K562 (cell line): ENCODE measurements around the gene SAPCD1. TPM values are rescaled to one million over a fixed set of nuclear protein-coding genes. Genes with fewer than 3 reads are reported as not detected.
A peak's percentile ranks its signal among the peaks of the same experiment; 100 is the strongest.

ENCODE experiments used
- CREB1 ChIP-seq, 2 experiments: sonication (generic) in 1 of 2; formaldehyde crosslinking in 1 of 2; IDR thresholded peaks; 2 replicates each; pipeline versions ENCODE4 v1.6.1 to v1.8.0; 2012 to 2022; ENCODE audit warnings: inconsistent platforms in 1 of 2, mild to moderate bottlenecking in 1 of 2, missing genetic modification reagents in 1 of 2, moderate library complexity in 1 of 2
- GTF2E2 ChIP-seq: fragments of 200-800 bp; sonication (Bioruptor generic); IDR thresholded peaks from 2 replicates; pipeline ENCODE4 v1.6.1; 2016; ENCODE audit warnings: missing genetic modification characterization, missing compliant biosample characterization
- HDAC2 ChIP-seq: fragments of 450-650 bp; IDR thresholded peaks from 2 replicates; pipeline ENCODE4 v1.6.1; 2016; ENCODE audit warnings: mild to moderate bottlenecking
- NFRKB ChIP-seq: fragments of 450-650 bp; IDR thresholded peaks from 2 replicates; pipeline ENCODE4 v1.6.1; 2016; ENCODE audit warnings: low read depth
- POLR2AphosphoS5 ChIP-seq: IDR thresholded peaks from 2 replicates; pipeline ENCODE4 v1.6.1; 2011; ENCODE audit warnings: mild to moderate bottlenecking, low read depth, low read length, moderate library complexity; ENCODE audit not compliant: control insufficient read depth, insufficient read depth
- TBP ChIP-seq: optimal IDR thresholded peaks from 2 replicates; pipeline ENCODE3; 2011; ENCODE audit warnings: low read depth, low read length, improper control_type of control experiment
- TEAD1 ChIP-seq, 2 experiments: fragments of 450-650 bp in 1 of 2; sonication (generic) in 1 of 2; formaldehyde crosslinking; IDR thresholded peaks; 2 replicates each; pipeline versions ENCODE4 v1.4.0 to v1.8.0; 2020 to 2022; ENCODE audit warnings: mild to moderate bottlenecking in 2 of 2, missing genetic modification reagents in 1 of 2
- ZKSCAN1 ChIP-seq: fragments of 150-350 bp; IDR thresholded peaks from 2 replicates; pipeline ENCODE4 v1.6.1; 2016; ENCODE audit warnings: low read depth, low read length
- ZNF212 ChIP-seq: fragments of 450-650 bp; formaldehyde crosslinking; IDR thresholded peaks from 2 replicates; pipeline ENCODE4 v1.4.0; 2020; ENCODE audit warnings: mild to moderate bottlenecking
- ZNF584 ChIP-seq: fragments of 200-800 bp; sonication (Bioruptor generic); IDR thresholded peaks from 2 replicates; pipeline ENCODE4 v1.6.1; 2016; ENCODE audit warnings: low read depth, mild to moderate bottlenecking, missing genetic modification characterization, missing compliant biosample characterization
- polyA plus RNA-seq, 8 experiments: library from polyadenylated mRNA; depleted of rRNA in 4 of 8; stranded (reverse) in 5 of 8; unstranded in 3 of 8; fragments of >200 nt; fragmentation: Nextera tagmentation in 2 of 8; fragmentation: Illumina TruSeq in 1 of 8; extraction: Ambion mirVana in 2 of 8; extraction: Trizol in 1 of 8; gene quantifications; 2 replicates each; pipeline versions ENCODE4 v1.2.1 to v1.2.3, GENCODE V29; 2011 to 2014; ENCODE audit warnings: inconsistent platforms in 1 of 8, missing spikeins in 1 of 8
- total RNA-seq, 7 experiments: library from RNA; depleted of rRNA in 6 of 7; stranded (reverse); fragments of >200 nt in 6 of 7; fragmentation: Illumina TruSeq in 2 of 7; extraction: Trizol in 2 of 7; gene quantifications; 2 replicates each; pipeline versions ENCODE4 v1.2.1 to v1.2.3, GENCODE V29; 2011 to 2021; ENCODE audit warnings: low replicate concordance in 1 of 7
- TF ChIP-seq, protein P1 (sequence below): fragments of 450-650 bp; IDR thresholded peaks from 2 replicates; pipeline ENCODE4 v1.7.0; 2016; ENCODE audit warnings: borderline replicate concordance
- TF ChIP-seq, protein P2 (sequence below): fragments of 250-450 bp; sonication (Bioruptor Pico); IDR thresholded peaks from 2 replicates; pipeline ENCODE4 v1.4.0; 2020
- TF ChIP-seq, protein P3 (sequence below): fragments of 250-450 bp; sonication (Bioruptor Pico); IDR thresholded peaks from 2 replicates; pipeline ENCODE4 v1.5.0; 2020; ENCODE audit warnings: mild to moderate bottlenecking, borderline replicate concordance

Gene SAPCD1
- total and polyA plus RNA-seq, 9 of the 15 experiments (the other 6 are each of a cell fraction or from before 2014, with no cell fraction given): 2.6 to 30.2 (median 7.4) TPM

GRCh38 chr6:31794866-31795615, 32.6 kb downstream of the SAPCD1 start (continued):
- peak in 1 of 2 experiments; percentile 41; a peak in 1 of 4 replicates for TF ChIP-seq TEAD1 (CRISPR knock-in tag; IDR thresholded peaks at IDR 0.05)
- TF ChIP-seq HDAC2: peak; percentile 99
- no peak for TF ChIP-seq CREB1 (IDR thresholded peaks at IDR 0.05)
- TF ChIP-seq CREB1 (CRISPR knock-in tag; IDR thresholded peaks at IDR 0.05): peak; percentile 53; the same call in 1 of the 2 replicates
- peak; percentile 1 for TF ChIP-seq TBP
- TF ChIP-seq ZKSCAN1: no peak
- TF ChIP-seq GTF2E2 (tag): peak; percentile 9; the same call in 1 of the 2 replicates
- TF ChIP-seq, protein P1, sequence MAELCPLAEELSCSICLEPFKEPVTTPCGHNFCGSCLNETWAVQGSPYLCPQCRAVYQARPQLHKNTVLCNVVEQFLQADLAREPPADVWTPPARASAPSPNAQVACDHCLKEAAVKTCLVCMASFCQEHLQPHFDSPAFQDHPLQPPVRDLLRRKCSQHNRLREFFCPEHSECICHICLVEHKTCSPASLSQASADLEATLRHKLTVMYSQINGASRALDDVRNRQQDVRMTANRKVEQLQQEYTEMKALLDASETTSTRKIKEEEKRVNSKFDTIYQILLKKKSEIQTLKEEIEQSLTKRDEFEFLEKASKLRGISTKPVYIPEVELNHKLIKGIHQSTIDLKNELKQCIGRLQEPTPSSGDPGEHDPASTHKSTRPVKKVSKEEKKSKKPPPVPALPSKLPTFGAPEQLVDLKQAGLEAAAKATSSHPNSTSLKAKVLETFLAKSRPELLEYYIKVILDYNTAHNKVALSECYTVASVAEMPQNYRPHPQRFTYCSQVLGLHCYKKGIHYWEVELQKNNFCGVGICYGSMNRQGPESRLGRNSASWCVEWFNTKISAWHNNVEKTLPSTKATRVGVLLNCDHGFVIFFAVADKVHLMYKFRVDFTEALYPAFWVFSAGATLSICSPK: peak; percentile 76; the same call in 1 of the 2 replicates
- peak; percentile 53; the same call in 1 of the 2 replicates for TF ChIP-seq POLR2AphosphoS5
- peak; percentile 80 for TF ChIP-seq NFRKB
- peak; percentile 82 for TF ChIP-seq ZNF584 (CRISPR knock-in tag)
- TF ChIP-seq ZNF212 (CRISPR knock-in tag): peak; percentile 38; the same call in 1 of the 2 replicates
- TF ChIP-seq, protein P2, sequence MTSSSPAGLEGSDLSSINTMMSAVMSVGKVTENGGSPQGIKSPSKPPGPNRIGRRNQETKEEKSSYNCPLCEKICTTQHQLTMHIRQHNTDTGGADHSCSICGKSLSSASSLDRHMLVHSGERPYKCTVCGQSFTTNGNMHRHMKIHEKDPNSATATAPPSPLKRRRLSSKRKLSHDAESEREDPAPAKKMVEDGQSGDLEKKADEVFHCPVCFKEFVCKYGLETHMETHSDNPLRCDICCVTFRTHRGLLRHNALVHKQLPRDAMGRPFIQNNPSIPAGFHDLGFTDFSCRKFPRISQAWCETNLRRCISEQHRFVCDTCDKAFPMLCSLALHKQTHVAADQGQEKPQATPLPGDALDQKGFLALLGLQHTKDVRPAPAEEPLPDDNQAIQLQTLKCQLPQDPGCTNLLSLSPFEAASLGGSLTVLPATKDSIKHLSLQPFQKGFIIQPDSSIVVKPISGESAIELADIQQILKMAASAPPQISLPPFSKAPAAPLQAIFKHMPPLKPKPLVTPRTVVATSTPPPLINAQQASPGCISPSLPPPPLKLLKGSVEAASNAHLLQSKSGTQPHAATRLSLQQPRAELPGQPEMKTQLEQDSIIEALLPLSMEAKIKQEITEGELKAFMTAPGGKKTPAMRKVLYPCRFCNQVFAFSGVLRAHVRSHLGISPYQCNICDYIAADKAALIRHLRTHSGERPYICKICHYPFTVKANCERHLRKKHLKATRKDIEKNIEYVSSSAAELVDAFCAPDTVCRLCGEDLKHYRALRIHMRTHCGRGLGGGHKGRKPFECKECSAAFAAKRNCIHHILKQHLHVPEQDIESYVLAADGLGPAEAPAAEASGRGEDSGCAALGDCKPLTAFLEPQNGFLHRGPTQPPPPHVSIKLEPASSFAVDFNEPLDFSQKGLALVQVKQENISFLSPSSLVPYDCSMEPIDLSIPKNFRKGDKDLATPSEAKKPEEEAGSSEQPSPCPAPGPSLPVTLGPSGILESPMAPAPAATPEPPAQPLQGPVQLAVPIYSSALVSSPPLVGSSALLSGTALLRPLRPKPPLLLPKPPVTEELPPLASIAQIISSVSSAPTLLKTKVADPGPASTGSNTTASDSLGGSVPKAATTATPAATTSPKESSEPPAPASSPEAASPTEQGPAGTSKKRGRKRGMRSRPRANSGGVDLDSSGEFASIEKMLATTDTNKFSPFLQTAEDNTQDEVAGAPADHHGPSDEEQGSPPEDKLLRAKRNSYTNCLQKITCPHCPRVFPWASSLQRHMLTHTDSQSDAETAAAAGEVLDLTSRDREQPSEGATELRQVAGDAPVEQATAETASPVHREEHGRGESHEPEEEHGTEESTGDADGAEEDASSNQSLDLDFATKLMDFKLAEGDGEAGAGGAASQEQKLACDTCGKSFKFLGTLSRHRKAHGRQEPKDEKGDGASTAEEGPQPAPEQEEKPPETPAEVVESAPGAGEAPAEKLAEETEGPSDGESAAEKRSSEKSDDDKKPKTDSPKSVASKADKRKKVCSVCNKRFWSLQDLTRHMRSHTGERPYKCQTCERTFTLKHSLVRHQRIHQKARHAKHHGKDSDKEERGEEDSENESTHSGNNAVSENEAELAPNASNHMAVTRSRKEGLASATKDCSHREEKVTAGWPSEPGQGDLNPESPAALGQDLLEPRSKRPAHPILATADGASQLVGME (CRISPR knock-in tag): no peak
- TF ChIP-seq, protein P3, sequence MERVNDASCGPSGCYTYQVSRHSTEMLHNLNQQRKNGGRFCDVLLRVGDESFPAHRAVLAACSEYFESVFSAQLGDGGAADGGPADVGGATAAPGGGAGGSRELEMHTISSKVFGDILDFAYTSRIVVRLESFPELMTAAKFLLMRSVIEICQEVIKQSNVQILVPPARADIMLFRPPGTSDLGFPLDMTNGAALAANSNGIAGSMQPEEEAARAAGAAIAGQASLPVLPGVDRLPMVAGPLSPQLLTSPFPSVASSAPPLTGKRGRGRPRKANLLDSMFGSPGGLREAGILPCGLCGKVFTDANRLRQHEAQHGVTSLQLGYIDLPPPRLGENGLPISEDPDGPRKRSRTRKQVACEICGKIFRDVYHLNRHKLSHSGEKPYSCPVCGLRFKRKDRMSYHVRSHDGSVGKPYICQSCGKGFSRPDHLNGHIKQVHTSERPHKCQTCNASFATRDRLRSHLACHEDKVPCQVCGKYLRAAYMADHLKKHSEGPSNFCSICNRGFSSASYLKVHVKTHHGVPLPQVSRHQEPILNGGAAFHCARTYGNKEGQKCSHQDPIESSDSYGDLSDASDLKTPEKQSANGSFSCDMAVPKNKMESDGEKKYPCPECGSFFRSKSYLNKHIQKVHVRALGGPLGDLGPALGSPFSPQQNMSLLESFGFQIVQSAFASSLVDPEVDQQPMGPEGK (CRISPR knock-in tag): no peak
